Measurements from ENCODE around the gene TBX5.

TBX5 gene

GRCh38 chr12:114335607-114336006 lies 70.3 kb downstream of the TBX5 start:
- intact Hi-C loops (cut with DNase I): no loop called here

GRCh38 chr12:114334395-114334794 lies 71.5 kb downstream of the TBX5 start:
- no peak for DNase-seq
- intact Hi-C loops (cut with DNase I): no loop called here

More at GRCh38 chr12:114335607-114336006, 70.3 kb downstream of the TBX5 start:
- no peak for DNase-seq

DNA sequence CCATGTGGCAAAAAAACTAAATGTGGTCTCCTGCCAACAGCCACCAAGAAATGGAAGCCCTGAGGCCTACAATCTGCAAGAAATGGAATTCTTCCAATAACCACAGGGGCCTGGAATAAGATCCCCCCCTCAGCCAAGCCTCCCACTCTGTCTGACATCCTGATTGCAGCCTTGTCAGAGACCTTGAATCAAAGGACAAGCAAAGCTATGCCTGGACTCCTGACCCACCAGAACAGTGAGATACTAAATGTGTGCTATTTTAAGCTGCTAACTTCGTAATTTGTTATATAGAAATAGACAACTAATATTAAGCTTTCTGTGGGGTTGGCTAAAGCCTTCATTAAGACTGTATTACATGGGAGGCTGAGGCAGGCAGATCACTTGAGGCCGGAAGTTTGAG lies 77.7 kb downstream of the TBX5 start:
- intact Hi-C loops (cut with DNase I): no loop called here
- DNase-seq: no peak

DNA sequence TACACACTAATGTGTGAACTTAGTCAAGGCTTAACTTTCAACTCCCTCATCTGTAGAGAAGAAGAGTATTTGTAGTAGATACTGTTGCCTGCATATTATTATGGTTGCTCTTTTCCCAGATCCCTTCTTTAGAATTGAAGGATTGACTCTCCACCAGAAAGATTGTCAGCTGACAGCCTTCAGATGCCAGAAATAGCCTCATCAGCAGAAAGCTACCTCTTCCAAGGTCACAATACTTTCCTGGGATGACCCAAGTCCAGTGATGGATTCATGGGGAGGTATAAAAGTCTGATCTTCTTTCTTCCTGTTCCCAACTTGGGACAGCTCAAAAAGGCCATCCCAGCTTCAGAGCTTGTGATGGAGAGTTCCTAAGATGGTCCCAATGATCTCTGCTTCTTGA lies 78.2 kb downstream of the TBX5 start:
- intact Hi-C loops (cut with DNase I): no loop called here
- no peak for DNase-seq

DNA sequence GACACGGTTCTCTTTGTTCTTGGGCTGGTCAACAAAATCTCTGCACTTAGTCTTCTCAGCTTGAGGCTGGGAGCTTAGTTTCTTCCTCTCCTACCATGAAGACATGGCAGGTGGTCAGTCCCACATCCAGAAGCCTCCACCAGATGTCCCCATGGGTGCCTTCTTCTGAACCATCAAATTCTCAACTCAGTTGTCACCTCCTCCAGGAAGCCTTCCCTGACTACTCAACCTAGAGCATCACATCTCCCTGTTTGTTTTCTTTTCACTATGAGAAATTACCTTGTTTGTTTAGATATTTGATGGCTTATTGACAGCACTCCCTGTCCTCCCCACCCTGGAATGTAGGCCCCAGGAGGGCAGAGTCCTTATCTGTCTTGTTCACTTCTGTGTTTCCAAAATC lies 84.4 kb downstream of the TBX5 start:
- intact Hi-C loops (cut with DNase I): no loop called here
- no peak for DNase-seq

DNA sequence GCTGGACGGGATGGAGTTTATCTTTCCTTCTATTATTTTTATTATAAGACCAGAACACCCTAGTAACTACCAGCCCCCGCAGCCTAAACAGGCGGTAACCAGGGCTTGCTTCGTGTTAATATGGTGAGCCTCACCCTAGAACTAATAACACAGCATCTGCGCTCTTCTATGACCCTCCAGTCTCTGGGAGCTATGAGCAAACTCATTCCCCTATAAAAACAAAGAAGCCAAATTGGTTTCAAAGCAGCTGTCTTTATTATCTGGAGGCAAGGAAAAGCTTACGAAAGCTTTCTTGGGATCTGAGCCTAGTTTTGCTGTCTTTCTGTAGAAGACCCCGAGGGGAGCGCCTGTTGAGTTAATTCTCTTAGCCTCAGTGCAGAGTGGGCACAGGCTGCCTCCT lies 85.0 kb downstream of the TBX5 start:
- intact Hi-C loops (cut with DNase I): no loop called here
- DNase-seq: no peak

- intact Hi-C loops (cut with DNase I): no loop called here
- no peak for DNase-seq
These were observed 85.8 kb downstream of the TBX5 start for GRCh38 chr12:114320101-114320500.

DNA sequence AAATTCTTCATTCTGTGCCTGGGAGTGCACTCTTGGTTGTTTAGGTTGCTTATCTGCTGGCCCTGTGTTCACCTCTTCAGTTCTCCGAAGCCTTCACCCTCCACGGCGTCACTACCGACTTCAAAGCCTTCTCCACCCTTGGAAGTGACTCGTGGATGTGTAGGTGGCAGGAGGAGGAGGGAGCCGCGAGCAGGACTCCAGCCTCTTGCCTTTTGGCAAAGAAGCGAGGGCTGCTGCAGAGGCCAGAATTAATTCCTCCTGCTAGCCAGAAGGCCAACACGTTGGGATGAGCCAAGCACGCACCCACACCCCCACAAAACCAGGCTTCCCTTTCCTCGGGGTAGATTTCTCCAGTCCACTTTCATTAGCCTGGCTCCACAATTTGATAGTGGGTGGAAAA lies 86.5 kb downstream of the TBX5 start:
- intact Hi-C loops (cut with DNase I): no loop called here
- peak in 2 of 10 donors; percentile 7 to 82 for DNase-seq

DNA sequence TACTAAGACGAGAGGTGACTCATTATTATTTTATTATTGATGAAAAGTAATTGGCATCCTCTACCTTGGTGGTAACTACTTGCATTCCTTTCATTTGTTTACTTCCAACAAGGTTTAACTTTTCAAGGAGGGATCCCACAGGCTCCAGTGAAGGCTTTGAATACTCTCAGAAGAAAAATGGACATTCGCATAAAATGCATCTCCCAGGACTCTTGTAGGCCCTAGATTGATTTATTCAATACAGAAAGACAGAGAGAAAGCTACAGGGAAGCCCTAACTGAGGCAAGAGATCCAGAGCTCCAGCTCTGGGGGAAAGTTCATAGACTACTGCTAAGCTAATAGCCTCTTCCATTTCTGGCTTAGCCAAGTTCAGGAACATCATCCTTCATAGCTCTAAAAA lies 87.0 kb downstream of the TBX5 start:
- DNase-seq: no peak
- intact Hi-C loops (cut with DNase I): no loop called here

GRCh38 chr12:114316076-114316475 lies 89.9 kb downstream of the TBX5 start:
- no peak for DNase-seq

DNA sequence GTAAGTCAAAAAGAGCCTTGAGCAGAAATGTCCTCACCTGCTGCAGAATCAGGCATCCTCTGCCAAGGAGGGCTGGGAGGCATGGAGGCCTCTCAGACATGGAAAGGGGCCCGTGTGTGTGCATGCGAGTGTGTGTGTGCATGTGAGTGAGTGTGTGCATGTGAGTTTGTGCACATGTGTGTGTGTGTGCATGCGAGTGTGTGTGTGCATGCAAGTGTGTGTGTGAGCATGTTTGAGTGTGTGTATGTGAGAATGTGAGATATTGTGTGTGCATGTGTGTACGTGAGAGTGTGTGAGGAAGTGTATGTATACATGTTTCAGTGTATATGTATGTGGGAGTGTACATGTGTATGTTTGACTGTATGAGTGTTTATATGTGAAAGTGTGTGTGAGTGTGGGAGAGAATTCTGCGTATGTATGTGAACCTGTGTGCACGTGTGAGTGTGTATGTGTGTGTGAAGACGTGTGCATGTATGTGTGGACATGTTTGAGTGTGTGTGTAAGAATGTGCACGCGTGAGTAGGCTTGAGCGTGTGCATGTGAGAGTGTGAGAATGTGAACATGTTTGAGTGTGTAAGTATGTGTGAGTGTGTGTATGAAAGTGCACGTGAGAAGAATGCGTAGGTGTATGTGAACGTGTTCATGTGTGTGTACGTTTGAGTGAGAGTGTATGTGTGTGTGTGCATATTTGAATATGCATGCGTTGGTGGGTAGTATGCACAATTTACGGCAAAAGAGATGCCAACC lies 90.8 kb downstream of the TBX5 start:
- intact Hi-C loops (cut with DNase I): no loop called here

More at GRCh38 chr12:114316076-114316475, 89.9 kb downstream of the TBX5 start:
- intact Hi-C loops (cut with DNase I): no loop called here

GRCh38 chr12:114314403-114314802 lies 91.5 kb downstream of the TBX5 start:
- DNase-seq: no peak
- intact Hi-C loops (cut with DNase I): no loop called here

More for the DNA sequence above, 90.8 kb downstream of the TBX5 start:
- DNase-seq: no peak

DNA sequence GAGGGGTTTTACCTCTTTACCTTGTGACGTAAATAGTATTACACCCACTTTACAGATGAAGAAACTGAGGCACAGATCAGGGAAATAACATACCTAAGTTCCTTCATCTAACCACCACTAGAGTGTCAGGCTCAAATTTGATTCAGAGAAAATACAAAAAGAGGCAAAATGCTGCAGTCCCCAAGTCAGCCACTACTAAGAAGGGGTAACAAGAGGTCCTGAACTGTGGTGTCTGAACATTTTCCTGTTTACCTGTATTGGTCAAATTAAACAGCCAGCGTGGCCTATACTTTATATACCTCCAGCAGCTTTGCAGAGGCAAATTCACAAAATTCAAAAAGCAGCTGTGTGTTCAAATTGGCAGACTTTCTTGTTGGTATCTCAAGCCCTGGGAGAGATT lies 92.0 kb downstream of the TBX5 start:
- DNase-seq: no peak
- intact Hi-C loops (cut with DNase I): no loop called here

DNA sequence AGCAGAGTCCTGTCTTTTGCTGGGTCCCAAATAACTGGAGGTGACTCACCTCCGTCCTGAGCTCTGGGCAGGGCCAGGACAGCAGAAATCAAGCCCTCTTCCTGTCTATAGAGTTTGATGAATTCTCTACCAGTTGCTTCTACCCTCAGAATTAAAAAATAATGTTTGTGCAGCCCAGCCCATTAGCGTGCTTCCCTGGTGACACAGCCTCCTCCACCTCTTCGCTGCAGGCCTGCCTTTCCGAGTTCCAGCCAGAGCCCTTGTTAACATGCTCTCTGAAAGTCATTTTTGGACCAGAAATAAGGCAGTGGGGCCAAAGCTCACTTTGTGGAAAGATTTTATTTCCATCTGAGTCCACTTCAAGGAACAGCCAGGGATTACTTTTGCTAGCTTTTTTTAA lies 94.0 kb downstream of the TBX5 start:
- DNase-seq: peak in 1 of 10 donors; percentile 77
- intact Hi-C loops (cut with DNase I): no loop called here

GRCh38 chr12:114306646-114307045 lies 99.3 kb downstream of the TBX5 start:
- DNase-seq: no peak
- intact Hi-C loops (cut with DNase I): no loop called here

GRCh38 chr12:114305446-114305845 lies 100.5 kb downstream of the TBX5 start:
- DNase-seq: no peak
- intact Hi-C loops (cut with DNase I): no loop called here
